Astrocyte (in vitro differentiated cells and primary cell): ENCODE measurements around the gene CORIN. TPM values are rescaled to one million over a fixed set of nuclear protein-coding genes. Genes with fewer than 3 reads are reported as not detected.

Experiments
- DNase-seq: peaks from one replicate; pipeline ENCODE4 v3.0.0-alpha.2; 2010; ENCODE audit warnings: low read depth
- FAIRE-seq: peaks from 2 replicates; lab custom pipeline; 2011; peaks lifted over from hg19 to GRCh38; lab: Jason Lieb, UNC
- H2AFZ ChIP-seq: 2 replicates; pipeline ENCODE4 v1.6.0; 2012; ENCODE audit warnings: low read depth, low read length, inconsistent platforms
- H3K27ac ChIP-seq: 2 replicates; pipeline ENCODE4 v1.5.1; 2011; ENCODE audit warnings: low read depth, low read length, inconsistent platforms
- H3K27me3 ChIP-seq: 2 replicates; pipeline ENCODE4 v1.6.0; 2011; ENCODE audit warnings: low read length, inconsistent platforms; ENCODE audit not compliant: insufficient read depth
- H3K36me3 ChIP-seq: 2 replicates; pipeline ENCODE4 v1.5.1; 2011; ENCODE audit warnings: low read length, inconsistent platforms; ENCODE audit not compliant: insufficient read depth
- H3K4me1 ChIP-seq: 2 replicates; pipeline ENCODE4 v1.5.1; 2011; ENCODE audit warnings: low read length, inconsistent platforms; ENCODE audit not compliant: insufficient read depth
- H3K4me2 ChIP-seq: 2 replicates; pipeline ENCODE4 v1.6.0; 2012; ENCODE audit warnings: low read length, inconsistent platforms
- H3K4me3 ChIP-seq: 2 replicates; pipeline ENCODE4 v1.5.1; 2011; ENCODE audit warnings: low read depth, mild to moderate bottlenecking, low read length, inconsistent platforms; ENCODE audit not compliant: insufficient read depth
- H3K79me2 ChIP-seq: 2 replicates; pipeline ENCODE4 v1.6.0; 2012; ENCODE audit warnings: mild to moderate bottlenecking, low read length, inconsistent platforms; ENCODE audit not compliant: insufficient read depth
- H3K9ac ChIP-seq: 2 replicates; pipeline ENCODE4 v1.6.0; 2012; ENCODE audit warnings: mild to moderate bottlenecking, low read length, inconsistent platforms
- H3K9me3 ChIP-seq: 2 replicates; pipeline ENCODE4 v1.5.1; 2012; ENCODE audit warnings: low read depth, mild to moderate bottlenecking, low read length, inconsistent platforms; ENCODE audit not compliant: insufficient read depth
- H4K20me1 ChIP-seq: 2 replicates; pipeline ENCODE4 v1.6.0; 2012; ENCODE audit warnings: low read length, inconsistent platforms; ENCODE audit not compliant: insufficient read depth
- H3K27ac Mint-ChIP-seq: one replicate; pipeline ENCODE4 v1.8.0; 2021; ENCODE audit warnings: mild to moderate bottlenecking, mixed read lengths; ENCODE audit not compliant: unreplicated experiment
- H3K27me3 Mint-ChIP-seq: one replicate; pipeline ENCODE4 v1.8.0; 2021; ENCODE audit warnings: low read depth, mixed read lengths; ENCODE audit not compliant: unreplicated experiment
- H3K36me3 Mint-ChIP-seq: one replicate; pipeline ENCODE4 v1.8.0; 2021; ENCODE audit warnings: low read depth, mixed read lengths; ENCODE audit not compliant: unreplicated experiment
- H3K4me1 Mint-ChIP-seq: one replicate; pipeline ENCODE4 v1.8.0; 2021; ENCODE audit warnings: low read depth, mixed read lengths; ENCODE audit not compliant: unreplicated experiment
- H3K4me3 Mint-ChIP-seq: one replicate; pipeline ENCODE4 v1.8.0; 2021; ENCODE audit warnings: mild to moderate bottlenecking, moderate library complexity, mixed read lengths; ENCODE audit not compliant: unreplicated experiment
- H3K9me3 Mint-ChIP-seq: one replicate; pipeline ENCODE4 v1.8.0; 2021; ENCODE audit warnings: mild to moderate bottlenecking, mixed read lengths; ENCODE audit not compliant: unreplicated experiment
- CTCF ChIP-seq: IDR thresholded peaks from 2 replicates; pipeline ENCODE4 v1.5.1; 2011; ENCODE audit warnings: low read depth, mild to moderate bottlenecking, inconsistent platforms, low read length, moderate library complexity; ENCODE audit not compliant: insufficient read depth
- EZH2 ChIP-seq: IDR thresholded peaks from 2 replicates; pipeline ENCODE4 v1.6.1; 2012; ENCODE audit warnings: mild to moderate bottlenecking, low read length, inconsistent platforms; ENCODE audit not compliant: insufficient read depth
- total RNA-seq: library from RNA; stranded (reverse); gene quantifications from 2 replicates; pipeline ENCODE4 v1.2.1, GENCODE V29; 2021

CORIN gene
- total RNA-seq, 1 donor from 2014 or later: 0.20 TPM

GRCh38 chr4:47567511-47567910 is 270.4 kb downstream of the CORIN start:
- H3K27me3 ChIP-seq: no peaks in the 10 kb centered on the region
- no peak overlapping the region for H3K4me3 ChIP-seq
- H3K9me3 Mint-ChIP-seq: no peaks in the 10 kb centered on the region
- no peaks in the 10 kb centered on the region for H4K20me1 ChIP-seq
- peaks cover 36% of the 10 kb centered on the region for H3K36me3 Mint-ChIP-seq
- FAIRE-seq (no peak), DNase-seq (no peak)
- no peak overlapping the region for H2AFZ ChIP-seq
- no peak overlapping the region for H3K4me3 Mint-ChIP-seq
- H3K79me2 ChIP-seq: no peaks in the 10 kb centered on the region
- H3K4me1 Mint-ChIP-seq: peaks cover 11% of the 10 kb centered on the region
- H3K9me3 ChIP-seq: no peaks in the 10 kb centered on the region
- no peak overlapping the region for H3K27ac ChIP-seq
- H3K4me2 ChIP-seq: no peak overlapping the region
- no peak overlapping the region for H3K9ac ChIP-seq
- peaks cover 26% of the 10 kb centered on the region for H3K36me3 ChIP-seq
- peaks cover 10% of the 10 kb centered on the region for H3K4me1 ChIP-seq
- H3K27ac Mint-ChIP-seq: no peak overlapping the region
- TF ChIP-seq EZH2 (no peak), CTCF (no peak)
- H3K27me3 Mint-ChIP-seq: no peaks in the 10 kb centered on the region

- H4K20me1 ChIP-seq: no peaks in the 10 kb centered on the region
- no peaks in the 10 kb centered on the region for H3K9me3 ChIP-seq
- H3K27me3 ChIP-seq: no peaks in the 10 kb centered on the region
- Mint-ChIP-seq H3K27ac (no peak overlapping the region), H3K4me3 (no peak overlapping the region), H3K27me3 (no peaks in the 10 kb centered on the region), H3K4me1 (peaks cover 15% of the 10 kb centered on the region), H3K9me3 (no peaks in the 10 kb centered on the region), H3K36me3 (peaks cover 38% of the 10 kb centered on the region)
- no peaks in the 10 kb centered on the region for H3K79me2 ChIP-seq
- peaks cover 10% of the 10 kb centered on the region for H3K4me1 ChIP-seq
- no peak overlapping the region for H3K9ac ChIP-seq
- H3K36me3 ChIP-seq: peaks cover 28% of the 10 kb centered on the region
- no peak overlapping the region for H3K4me3 ChIP-seq
- H3K27ac ChIP-seq: no peak overlapping the region
- FAIRE-seq: no peak
- TF ChIP-seq EZH2 (no peak), CTCF (no peak)
- no peak overlapping the region for H3K4me2 ChIP-seq
- DNase-seq: no peak
- no peak overlapping the region for H2AFZ ChIP-seq
These were observed 270.9 kb downstream of the CORIN start for GRCh38 chr4:47566969-47567368.

DNA sequence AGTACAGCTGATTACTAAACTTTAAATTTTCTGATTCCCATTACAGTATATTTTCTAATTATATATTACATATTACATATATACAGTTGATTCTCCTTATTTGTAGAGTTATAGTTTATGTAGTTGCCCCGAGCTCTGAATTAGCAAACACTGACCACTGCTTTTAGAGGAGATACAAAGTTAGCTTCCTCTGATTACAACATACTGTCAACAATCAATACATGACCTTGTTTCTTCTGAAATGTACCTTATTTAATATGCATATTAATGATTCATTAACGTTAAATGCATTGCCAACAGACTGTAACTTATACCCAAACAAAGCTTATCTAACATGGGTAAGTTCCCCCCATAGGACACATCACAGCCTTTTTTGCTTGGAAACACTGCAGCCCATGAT is 271.3 kb downstream of the CORIN start:
- H4K20me1 ChIP-seq: no peaks in the 10 kb centered on the region

More for the DNA sequence above, 271.3 kb downstream of the CORIN start:
- Histone ChIP-seq H3K4me1 (peaks cover 10% of the 10 kb centered on the region), H3K27me3 (no peaks in the 10 kb centered on the region), H3K79me2 (no peaks in the 10 kb centered on the region), H3K9ac (no peak overlapping the region), H3K4me2 (no peak overlapping the region), H3K27ac (no peak overlapping the region), H2AFZ (no peak overlapping the region), H3K4me3 (no peak overlapping the region), H3K9me3 (no peaks in the 10 kb centered on the region), H3K36me3 (peaks cover 27% of the 10 kb centered on the region)
- DNase-seq: no peak
- Mint-ChIP-seq H3K36me3 (peaks cover 35% of the 10 kb centered on the region), H3K27me3 (no peaks in the 10 kb centered on the region), H3K9me3 (no peaks in the 10 kb centered on the region), H3K4me3 (no peak overlapping the region), H3K27ac (no peak overlapping the region), H3K4me1 (peaks cover 15% of the 10 kb centered on the region)
- FAIRE-seq: no peak
- TF ChIP-seq CTCF: no peak
- no peak for TF ChIP-seq EZH2
